ENCODE data around the gene IL24. TPM values are rescaled to one million over a fixed set of nuclear protein-coding genes. Genes with fewer than 3 reads are reported as not detected.

The IL24 gene
- total RNA-seq, 1 donor from 2014 or later = not detected

GRCh38 chr1:206886831-206887230 is 10.4 kb upstream of the IL24 start:
- Mint-ChIP-seq H3K9me3 (ENCODE audit: low read depth) (peaks cover 5% of the 10 kb centered on the region), H3K36me3 (ENCODE audit: low read depth) (no peaks in the 10 kb centered on the region), H3K4me3 (ENCODE audit: unreplicated experiment) (no peak overlapping the region), H3K27ac (ENCODE audit: unreplicated experiment) (no peak overlapping the region), H3K4me1 (ENCODE audit: low read depth) (peaks cover 4% of the 10 kb centered on the region), H3K27me3 (ENCODE audit: low read depth) (peaks cover 29% of the 10 kb centered on the region)
- TF ChIP-seq, protein P1, sequence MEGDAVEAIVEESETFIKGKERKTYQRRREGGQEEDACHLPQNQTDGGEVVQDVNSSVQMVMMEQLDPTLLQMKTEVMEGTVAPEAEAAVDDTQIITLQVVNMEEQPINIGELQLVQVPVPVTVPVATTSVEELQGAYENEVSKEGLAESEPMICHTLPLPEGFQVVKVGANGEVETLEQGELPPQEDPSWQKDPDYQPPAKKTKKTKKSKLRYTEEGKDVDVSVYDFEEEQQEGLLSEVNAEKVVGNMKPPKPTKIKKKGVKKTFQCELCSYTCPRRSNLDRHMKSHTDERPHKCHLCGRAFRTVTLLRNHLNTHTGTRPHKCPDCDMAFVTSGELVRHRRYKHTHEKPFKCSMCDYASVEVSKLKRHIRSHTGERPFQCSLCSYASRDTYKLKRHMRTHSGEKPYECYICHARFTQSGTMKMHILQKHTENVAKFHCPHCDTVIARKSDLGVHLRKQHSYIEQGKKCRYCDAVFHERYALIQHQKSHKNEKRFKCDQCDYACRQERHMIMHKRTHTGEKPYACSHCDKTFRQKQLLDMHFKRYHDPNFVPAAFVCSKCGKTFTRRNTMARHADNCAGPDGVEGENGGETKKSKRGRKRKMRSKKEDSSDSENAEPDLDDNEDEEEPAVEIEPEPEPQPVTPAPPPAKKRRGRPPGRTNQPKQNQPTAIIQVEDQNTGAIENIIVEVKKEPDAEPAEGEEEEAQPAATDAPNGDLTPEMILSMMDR (IDR thresholded peaks at IDR 0.05) = no peak
- DNase-seq (ENCODE audit: low spot score) = no peak

GRCh38 chr1:206887701-206888100 is 9.5 kb upstream of the IL24 start:
- H3K4me3 Mint-ChIP-seq (ENCODE audit: unreplicated experiment) = no peak overlapping the region
- peaks cover 5% of the 10 kb centered on the region for H3K4me1 Mint-ChIP-seq (ENCODE audit: low read depth)
- DNase-seq (ENCODE audit: low spot score) = no peak
- H3K27me3 Mint-ChIP-seq (ENCODE audit: low read depth) = peaks cover 24% of the 10 kb centered on the region
- no peak overlapping the region for H3K27ac Mint-ChIP-seq (ENCODE audit: unreplicated experiment)
- H3K9me3 Mint-ChIP-seq (ENCODE audit: low read depth) = peaks cover 1% of the 10 kb centered on the region
- no peaks in the 10 kb centered on the region for H3K36me3 Mint-ChIP-seq (ENCODE audit: low read depth)
- TF ChIP-seq, protein P1 (IDR thresholded peaks at IDR 0.05) = no peak

DNA sequence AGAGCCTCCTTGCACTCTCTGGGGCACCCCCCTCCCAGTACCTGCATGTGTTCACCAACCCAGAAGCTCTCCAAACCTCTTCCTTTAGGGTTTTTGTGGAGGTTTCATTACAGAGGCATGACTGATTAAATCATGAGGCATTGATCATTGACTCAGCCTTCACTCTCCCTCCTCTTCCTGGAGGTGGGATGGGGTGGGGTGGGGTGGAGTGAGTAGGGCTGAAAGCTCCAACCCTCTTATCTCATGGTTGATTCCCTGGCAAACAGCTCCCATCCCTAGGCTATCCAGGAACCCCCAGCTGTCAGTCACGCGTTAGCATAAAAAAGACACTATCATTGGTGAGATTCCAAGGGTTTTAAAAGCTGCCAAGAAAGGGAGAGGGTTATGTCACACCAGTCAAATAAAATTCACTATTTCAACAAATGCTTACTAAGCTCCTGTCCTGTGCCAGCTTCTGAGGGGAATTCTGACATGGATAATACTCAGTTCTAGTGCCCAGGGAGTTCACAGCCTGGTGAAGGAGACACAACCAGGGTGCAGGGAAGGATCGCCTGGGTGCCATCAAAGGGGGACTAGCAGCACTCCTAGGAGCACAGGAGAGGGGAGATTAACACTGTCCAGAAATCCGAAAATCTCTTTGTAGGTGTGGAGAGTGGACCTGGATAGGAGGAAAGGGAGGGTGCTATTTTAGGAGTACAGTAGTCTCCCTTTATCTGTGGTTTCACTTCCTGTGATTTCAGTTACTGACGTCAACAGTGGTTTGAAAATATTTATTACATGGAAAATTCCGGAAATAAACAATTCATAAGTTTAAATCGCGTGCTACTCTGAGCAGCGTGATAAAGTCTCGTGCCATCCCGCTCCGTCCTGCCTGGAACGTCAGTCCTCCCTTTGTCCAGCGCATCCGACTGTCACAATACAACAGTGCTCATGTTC is 6.8 kb upstream of the IL24 start:
- H3K4me1 Mint-ChIP-seq (ENCODE audit: low read depth) = peaks cover 7% of the 10 kb centered on the region
- no peaks in the 10 kb centered on the region for H3K36me3 Mint-ChIP-seq (ENCODE audit: low read depth)
- TF ChIP-seq, protein P1 (IDR thresholded peaks at IDR 0.05) = no peak
- no peak overlapping the region for H3K27ac Mint-ChIP-seq (ENCODE audit: unreplicated experiment)
- H3K4me3 Mint-ChIP-seq (ENCODE audit: unreplicated experiment) = no peak overlapping the region
- no peaks in the 10 kb centered on the region for H3K9me3 Mint-ChIP-seq (ENCODE audit: low read depth)
- no peak for DNase-seq (ENCODE audit: low spot score)
- H3K27me3 Mint-ChIP-seq (ENCODE audit: low read depth) = peaks cover 17% of the 10 kb centered on the region

DNA sequence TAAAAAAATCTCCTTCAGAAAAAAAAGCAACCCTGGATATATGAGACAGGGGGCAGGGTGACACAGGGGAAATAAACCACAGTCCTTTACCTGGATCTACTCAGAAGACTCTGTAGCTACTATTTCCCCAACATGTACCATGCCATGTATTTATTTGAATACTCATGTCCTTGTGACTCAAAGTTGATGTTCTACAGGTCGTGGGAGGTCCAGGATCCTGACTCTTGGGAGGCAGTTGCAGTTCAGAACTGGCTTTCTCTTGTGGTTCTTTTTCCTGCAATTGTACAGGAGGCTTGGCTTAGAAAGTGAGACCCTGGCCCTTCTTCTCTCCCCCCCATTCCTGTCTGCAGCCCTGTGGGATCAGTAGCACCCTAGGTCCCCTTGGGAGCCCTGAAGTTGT is 5.8 kb upstream of the IL24 start:
- peaks cover 13% of the 10 kb centered on the region for H3K27me3 Mint-ChIP-seq (ENCODE audit: low read depth)
- H3K4me3 Mint-ChIP-seq (ENCODE audit: unreplicated experiment) = no peak overlapping the region
- no peak for DNase-seq (ENCODE audit: low spot score)
- TF ChIP-seq, protein P1 (IDR thresholded peaks at IDR 0.05) = no peak
- H3K36me3 Mint-ChIP-seq (ENCODE audit: low read depth) = no peaks in the 10 kb centered on the region
- no peaks in the 10 kb centered on the region for H3K9me3 Mint-ChIP-seq (ENCODE audit: low read depth)
- H3K27ac Mint-ChIP-seq (ENCODE audit: unreplicated experiment) = no peak overlapping the region
- H3K4me1 Mint-ChIP-seq (ENCODE audit: low read depth) = peaks cover 15% of the 10 kb centered on the region

GRCh38 chr1:206892351-206892984 is 4.8 kb upstream of the IL24 start:
- TF ChIP-seq, protein P1 (IDR thresholded peaks at IDR 0.05) = no peak
- Mint-ChIP-seq H3K27me3 (ENCODE audit: low read depth) (peaks cover 7% of the 10 kb centered on the region), H3K27ac (ENCODE audit: unreplicated experiment) (no peak overlapping the region), H3K36me3 (ENCODE audit: low read depth) (no peaks in the 10 kb centered on the region), H3K9me3 (ENCODE audit: low read depth) (no peaks in the 10 kb centered on the region), H3K4me1 (ENCODE audit: low read depth) (peaks cover 15% of the 10 kb centered on the region), H3K4me3 (ENCODE audit: unreplicated experiment) (no peak overlapping the region)
- DNase-seq (ENCODE audit: low spot score) = no peak
